ENCODE results near the gene BCDIN3D. TPM values are rescaled to one million over a fixed set of nuclear protein-coding genes. Genes with fewer than 3 reads are reported as not detected.

BCDIN3D gene
- polyA plus RNA-seq, 1 donor from 2014 or later = 7.0 TPM

DNA sequence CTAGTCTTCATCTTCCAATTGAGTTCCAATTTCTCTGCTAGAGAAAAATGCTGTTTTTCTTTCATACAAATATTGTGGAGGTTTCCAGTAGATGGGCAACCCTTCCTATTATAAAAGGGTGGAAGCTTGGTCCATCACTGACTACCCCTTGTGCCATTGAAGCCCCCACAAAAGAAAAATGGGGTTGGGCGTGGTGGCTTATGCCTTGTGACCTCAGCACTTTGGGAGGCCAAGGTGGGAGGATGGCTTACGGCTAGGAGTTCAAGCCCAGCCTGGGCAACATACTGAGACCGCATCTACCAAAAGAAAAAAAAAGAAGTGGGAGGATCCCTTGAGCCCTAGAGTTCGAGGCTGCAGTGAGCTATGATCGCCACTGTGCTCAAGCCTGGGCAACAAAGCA lies 37.5 kb downstream of the BCDIN3D start:
- Mint-ChIP-seq H3K4me3 (no peak overlapping the region), H3K27ac (no peak overlapping the region), H3K27me3 (no peaks in the 10 kb centered on the region), H3K36me3 (peaks cover 3% of the 10 kb centered on the region), H3K9me3 (no peaks in the 10 kb centered on the region), H3K4me1 (peaks cover 0 to 1% (median 0%) of the 10 kb centered on the region in 3 donors)

DNA sequence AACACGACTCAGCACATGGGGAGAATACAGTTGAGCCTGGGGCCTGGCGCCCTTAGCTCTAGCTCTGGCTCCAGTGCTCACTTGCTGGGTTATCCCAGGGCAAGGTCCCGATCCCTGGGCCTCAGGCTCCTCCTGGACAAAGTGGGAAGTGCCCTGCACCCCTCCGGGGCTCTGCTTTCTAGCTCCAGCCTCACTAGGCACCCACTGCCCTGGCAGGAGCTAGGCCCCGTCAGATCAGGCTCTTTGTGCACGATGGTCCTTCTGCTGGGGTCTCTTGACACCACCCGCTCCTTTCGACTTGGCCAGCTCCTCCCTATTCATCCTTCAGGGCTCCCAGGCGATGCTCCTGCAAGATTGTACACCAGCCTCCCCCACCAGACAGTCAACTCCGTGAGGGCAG lies 38.1 kb downstream of the BCDIN3D start:
- no peak overlapping the region for H3K27ac Mint-ChIP-seq

DNA sequence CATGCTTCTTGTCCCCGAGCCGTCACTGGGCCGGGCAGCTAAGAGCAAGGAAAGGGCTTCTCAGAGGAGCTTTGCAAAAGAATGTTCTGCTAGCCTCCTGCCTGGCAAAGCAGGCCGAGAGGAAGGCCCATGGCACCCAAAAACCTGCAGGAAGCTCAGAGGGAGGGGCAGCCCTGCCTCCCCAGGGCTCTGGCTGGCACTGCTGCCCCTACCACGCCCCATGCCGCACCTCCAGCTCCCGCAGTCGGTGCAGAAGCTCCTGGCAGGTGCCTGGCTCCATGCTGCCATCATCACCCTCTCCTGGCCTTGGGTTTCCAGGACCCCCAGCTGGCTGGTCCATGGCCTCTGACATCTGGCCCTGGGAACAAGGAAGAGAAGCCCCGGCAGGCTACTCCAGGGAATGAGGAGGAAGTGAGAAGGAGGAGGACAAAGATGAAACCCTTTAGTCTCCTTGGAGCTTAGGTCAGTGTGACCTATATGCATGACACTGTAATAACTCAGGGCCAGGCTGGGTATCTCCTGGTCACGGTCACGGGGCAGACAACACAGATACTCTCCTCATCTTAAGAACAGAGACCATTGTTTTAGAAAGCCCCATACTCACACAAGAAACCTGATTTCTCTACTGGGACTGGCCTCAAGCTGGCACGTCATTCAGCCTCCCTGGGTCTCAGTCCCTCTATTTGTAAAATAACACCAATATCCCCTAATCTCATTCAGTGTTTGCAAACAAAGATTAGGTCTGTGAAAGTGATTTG lies 39.0 kb downstream of the BCDIN3D start:
- Mint-ChIP-seq H3K27me3 (no peaks in the 10 kb centered on the region), H3K27ac (no peak overlapping the region), H3K4me1 (no peaks in the 10 kb centered on the region), H3K9me3 (no peaks in the 10 kb centered on the region), H3K36me3 (peaks cover 6% of the 10 kb centered on the region), H3K4me3 (no peak overlapping the region)

More for the DNA sequence above, 38.1 kb downstream of the BCDIN3D start:
- Mint-ChIP-seq H3K36me3 (peaks cover 6% of the 10 kb centered on the region), H3K4me3 (no peak overlapping the region), H3K9me3 (no peaks in the 10 kb centered on the region), H3K4me1 (no peaks in the 10 kb centered on the region), H3K27me3 (no peaks in the 10 kb centered on the region)

DNA sequence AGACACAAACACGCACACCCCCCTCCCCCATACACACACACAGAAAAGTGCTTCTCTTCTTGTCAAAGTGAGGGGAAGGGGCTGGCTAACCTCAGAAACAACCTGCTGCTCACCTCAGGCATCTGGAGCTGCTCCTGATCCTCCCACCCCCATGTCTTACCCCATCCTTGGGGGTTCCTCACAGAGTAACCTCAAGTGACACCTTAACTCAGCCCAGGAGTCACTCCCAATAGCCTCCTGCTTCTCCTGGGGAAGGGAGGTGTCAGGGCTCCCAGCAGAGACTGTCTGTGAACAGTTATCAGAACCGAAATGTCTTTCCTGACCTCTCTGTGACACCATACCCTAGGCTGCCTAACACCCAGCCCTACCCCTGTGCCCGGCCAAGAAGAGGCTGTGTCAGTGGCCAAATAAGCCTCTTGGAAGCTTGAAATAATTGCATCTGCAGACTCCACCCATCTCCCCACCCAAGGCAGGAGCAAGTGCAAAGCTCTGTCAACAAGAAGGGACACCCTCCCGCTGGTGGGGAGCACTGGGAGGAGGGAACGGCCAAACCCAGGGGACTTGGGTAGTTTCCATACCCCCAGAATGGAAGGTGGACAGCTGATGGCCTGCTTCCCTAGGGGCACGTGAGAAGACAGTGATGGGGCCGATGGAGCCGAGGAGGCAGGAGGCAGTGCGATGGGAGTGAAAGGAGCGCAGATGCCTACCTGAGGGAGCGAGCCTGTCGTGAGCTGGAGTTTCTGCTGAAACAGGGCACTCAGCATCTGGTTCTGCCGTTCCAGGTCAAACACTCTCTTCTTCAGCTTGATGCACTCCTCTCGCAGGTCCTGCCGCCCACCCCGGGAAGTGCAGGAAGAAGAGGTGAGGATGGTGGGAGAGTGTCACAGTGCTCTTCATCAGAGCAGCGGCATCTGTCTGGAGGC lies 41.5 kb downstream of the BCDIN3D start:
- Mint-ChIP-seq H3K27me3 (no peaks in the 10 kb centered on the region), H3K36me3 (peaks cover 6% of the 10 kb centered on the region), H3K4me1 (no peaks in the 10 kb centered on the region), H3K9me3 (no peaks in the 10 kb centered on the region), H3K4me3 (no peak overlapping the region), H3K27ac (no peak overlapping the region)

DNA sequence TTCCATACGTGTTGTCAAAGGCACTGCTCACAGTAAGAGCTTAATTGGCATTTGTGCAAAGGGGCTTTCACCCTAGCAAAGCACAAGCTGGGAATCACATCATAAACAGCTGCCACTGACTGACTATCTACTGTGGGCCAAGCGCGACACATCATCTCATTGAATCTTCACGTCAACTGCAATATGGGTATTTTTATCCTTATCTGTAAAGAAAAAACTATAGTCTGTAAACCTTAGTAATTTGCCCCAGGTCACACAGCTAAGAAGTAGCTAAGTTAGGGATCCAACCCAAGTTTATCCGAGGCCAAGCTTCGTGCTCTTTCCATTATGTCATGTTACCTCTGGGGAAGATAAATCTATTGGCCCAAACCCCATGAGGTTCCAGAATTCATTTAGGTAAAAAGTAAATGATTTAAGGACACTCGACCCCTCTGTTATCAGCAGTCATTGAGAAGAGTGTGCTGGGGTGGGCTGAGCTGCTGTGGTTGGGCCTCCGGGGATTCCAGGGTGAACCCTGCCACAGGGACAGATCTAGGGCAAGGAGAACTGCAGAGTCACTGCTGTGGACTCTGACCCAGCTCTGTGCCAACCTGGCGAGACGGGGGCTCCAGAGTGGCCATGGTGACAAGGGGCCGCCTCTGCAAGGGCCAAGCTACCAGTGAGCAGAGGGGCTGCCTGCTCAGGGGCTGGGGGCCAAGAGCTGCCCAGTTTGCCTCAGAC lies 42.3 kb downstream of the BCDIN3D start:
- no peak overlapping the region for H3K27ac Mint-ChIP-seq
- H3K4me1 Mint-ChIP-seq = no peaks in the 10 kb centered on the region
- no peaks in the 10 kb centered on the region for H3K27me3 Mint-ChIP-seq
- H3K9me3 Mint-ChIP-seq = no peaks in the 10 kb centered on the region
- H3K4me3 Mint-ChIP-seq = no peak overlapping the region
- H3K36me3 Mint-ChIP-seq = peaks cover 4% of the 10 kb centered on the region

DNA sequence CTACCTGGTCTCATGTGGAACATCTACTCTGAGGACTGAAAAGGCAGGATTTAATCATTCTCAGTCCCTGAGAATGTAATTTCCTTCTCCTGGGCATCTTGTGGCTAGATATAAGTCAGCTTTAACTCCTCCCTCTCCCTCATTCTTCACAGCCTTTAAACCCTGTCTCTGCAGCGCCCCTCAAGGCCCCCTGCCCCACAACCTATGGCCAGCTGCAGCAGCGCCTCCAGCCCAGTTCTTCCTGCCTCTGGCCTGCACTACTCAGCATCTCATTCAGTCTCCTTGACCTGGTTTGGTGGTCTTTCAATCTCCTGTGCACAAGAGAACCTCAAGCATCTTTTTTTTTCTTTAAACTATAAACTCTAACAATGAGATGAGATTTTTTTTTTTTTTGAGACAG lies 44.0 kb downstream of the BCDIN3D start:
- Mint-ChIP-seq H3K4me1 (no peaks in the 10 kb centered on the region), H3K27me3 (no peaks in the 10 kb centered on the region), H3K27ac (no peak overlapping the region)

DNA sequence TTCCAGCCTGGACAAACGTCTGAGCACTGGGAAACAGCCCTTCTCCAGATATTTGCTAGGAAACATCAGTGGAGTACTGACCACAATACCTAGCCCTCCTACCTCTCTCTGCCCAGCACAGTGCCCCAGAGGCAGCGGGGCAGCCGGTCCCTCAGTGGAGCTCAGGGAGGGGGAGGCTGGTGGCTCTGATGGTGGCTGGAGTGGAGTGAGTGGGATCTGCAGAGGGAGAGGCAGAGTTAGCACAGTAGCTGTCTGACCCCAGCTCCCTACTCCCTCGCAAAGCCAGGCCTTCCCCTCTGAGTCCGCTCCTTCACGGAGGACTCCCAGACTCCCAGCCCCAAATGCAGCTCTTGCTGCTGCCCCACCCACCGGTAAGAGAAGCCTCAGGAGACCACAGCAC lies 44.7 kb downstream of the BCDIN3D start:
- Mint-ChIP-seq H3K4me3 (no peak overlapping the region), H3K27ac (no peak overlapping the region), H3K36me3 (peaks cover 4% of the 10 kb centered on the region), H3K27me3 (no peaks in the 10 kb centered on the region), H3K9me3 (no peaks in the 10 kb centered on the region), H3K4me1 (no peaks in the 10 kb centered on the region)

More for the DNA sequence above, 44.0 kb downstream of the BCDIN3D start:
- Mint-ChIP-seq H3K9me3 (no peaks in the 10 kb centered on the region), H3K36me3 (peaks cover 4% of the 10 kb centered on the region), H3K4me3 (no peak overlapping the region)

DNA sequence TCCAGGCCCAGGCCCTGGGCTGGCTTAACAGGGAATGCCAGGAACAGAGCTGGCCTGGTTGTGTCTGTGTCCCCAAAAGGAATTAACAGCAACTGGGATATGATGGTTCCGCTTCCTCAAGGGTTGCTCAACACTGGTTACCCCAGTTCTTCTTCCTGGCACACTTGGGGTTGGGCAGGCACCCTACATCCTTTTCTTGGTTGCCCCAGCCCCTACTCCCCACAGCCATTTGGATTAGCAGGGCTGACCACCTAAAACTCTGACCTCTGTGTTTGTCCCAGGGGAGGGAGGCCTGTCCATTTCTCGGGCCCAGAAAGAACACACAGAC lies 45.5 kb downstream of the BCDIN3D start:
- peaks cover 3% of the 10 kb centered on the region for H3K36me3 Mint-ChIP-seq
- no peak overlapping the region for H3K27ac Mint-ChIP-seq
- H3K27me3 Mint-ChIP-seq = no peaks in the 10 kb centered on the region
- H3K9me3 Mint-ChIP-seq = no peaks in the 10 kb centered on the region
- no peak overlapping the region for H3K4me3 Mint-ChIP-seq
- no peaks in the 10 kb centered on the region for H3K4me1 Mint-ChIP-seq

DNA sequence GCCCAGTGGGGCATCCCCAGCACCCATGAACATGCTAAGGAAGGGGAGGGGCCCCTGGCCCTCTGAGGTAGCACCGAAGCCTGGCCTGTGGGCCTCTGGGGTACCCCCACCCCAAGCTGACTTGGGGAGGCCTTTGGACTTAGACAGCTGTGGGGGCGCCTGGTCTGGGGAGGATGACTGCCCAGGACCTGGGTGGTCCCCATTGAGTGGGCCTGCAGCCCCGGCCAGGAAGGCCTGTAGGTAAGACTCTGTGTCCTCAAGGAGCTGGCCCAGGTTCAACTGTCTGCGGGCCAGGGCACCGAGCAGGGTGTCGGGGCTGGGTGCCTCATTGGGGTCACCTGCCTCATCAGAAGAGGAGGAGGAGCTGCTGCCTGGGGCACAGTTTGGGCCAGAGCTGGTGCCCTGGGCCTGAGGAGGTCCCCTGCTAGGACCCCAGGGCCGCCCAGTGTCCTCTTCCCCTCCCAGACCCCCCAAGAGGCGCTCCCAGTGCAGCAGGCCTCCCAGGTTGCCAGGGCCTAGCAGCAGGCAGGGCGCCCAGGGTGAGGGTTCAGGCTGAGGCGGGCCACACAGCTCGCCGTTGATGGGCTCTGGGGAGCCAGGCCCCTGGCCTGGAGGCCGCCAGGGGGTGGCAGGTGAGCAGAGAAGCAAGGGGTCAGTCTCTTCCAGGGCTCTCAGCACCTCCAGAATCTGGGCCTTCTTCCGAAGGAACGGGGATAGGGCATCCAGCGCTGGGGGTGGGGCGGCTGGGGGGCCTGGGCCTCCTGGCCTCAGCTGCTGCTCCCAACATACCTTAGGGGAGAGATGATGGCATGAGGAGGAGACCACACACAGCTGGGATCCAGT lies 46.1 kb downstream of the BCDIN3D start:
- Mint-ChIP-seq H3K9me3 (no peaks in the 10 kb centered on the region), H3K36me3 (peaks cover 3% of the 10 kb centered on the region), H3K4me3 (no peak overlapping the region), H3K27me3 (no peaks in the 10 kb centered on the region), H3K27ac (no peak overlapping the region), H3K4me1 (no peaks in the 10 kb centered on the region)

DNA sequence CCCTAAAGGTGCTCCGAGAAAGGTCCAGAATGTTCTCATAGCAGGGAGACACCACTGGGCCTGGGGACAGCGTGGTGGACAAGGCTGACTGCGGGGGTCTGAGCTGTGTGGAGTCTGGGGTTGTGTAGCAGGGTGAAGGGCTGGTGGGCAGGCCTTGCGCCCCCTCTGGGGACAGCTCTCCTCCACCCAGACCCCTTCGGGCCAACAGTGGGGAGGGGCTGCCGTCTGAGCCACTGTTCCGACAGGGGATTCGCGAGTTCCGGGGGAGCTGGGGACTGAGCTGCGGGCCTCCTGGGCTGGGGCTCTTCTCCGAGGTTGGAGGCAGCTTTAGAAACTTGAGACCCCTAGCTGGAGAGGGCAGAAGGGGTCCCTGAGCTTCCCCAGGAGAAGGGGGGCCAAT lies 46.8 kb downstream of the BCDIN3D start:
- Mint-ChIP-seq H3K4me3 (no peak overlapping the region), H3K27ac (peak overlapping the region in 1 of 3 donors; percentile 67), H3K36me3 (peaks cover 3% of the 10 kb centered on the region), H3K4me1 (no peaks in the 10 kb centered on the region), H3K9me3 (no peaks in the 10 kb centered on the region), H3K27me3 (no peaks in the 10 kb centered on the region)

DNA sequence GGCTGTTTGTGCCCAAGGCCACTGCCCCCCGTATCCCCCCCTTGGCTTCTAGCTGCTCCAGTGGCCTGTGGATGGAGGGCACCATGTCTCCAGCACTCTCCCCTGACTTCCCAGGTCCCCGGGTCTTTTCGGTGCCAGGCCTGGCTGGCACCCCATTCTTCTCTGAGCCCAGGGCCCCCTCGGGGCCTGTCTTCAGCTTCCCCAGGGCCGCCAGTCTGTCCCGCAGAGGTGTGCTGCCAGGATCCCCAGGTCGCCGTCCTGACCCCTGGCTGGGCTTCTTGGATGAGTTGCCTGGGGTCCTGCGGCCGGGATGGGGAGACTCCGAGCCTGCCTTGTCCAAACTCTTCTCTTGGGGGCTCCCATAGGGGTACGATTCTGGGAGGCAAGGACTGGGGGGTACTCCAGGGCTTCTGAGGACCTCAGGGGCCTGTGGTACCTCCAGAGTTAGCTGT lies 47.2 kb downstream of the BCDIN3D start:
- H3K27me3 Mint-ChIP-seq = no peaks in the 10 kb centered on the region
- no peaks in the 10 kb centered on the region for H3K9me3 Mint-ChIP-seq
- peaks cover 3% of the 10 kb centered on the region for H3K36me3 Mint-ChIP-seq
- no peaks in the 10 kb centered on the region for H3K4me1 Mint-ChIP-seq
- H3K27ac Mint-ChIP-seq = peak overlapping the region in 1 of 3 donors; percentile 67
- H3K4me3 Mint-ChIP-seq = no peak overlapping the region

DNA sequence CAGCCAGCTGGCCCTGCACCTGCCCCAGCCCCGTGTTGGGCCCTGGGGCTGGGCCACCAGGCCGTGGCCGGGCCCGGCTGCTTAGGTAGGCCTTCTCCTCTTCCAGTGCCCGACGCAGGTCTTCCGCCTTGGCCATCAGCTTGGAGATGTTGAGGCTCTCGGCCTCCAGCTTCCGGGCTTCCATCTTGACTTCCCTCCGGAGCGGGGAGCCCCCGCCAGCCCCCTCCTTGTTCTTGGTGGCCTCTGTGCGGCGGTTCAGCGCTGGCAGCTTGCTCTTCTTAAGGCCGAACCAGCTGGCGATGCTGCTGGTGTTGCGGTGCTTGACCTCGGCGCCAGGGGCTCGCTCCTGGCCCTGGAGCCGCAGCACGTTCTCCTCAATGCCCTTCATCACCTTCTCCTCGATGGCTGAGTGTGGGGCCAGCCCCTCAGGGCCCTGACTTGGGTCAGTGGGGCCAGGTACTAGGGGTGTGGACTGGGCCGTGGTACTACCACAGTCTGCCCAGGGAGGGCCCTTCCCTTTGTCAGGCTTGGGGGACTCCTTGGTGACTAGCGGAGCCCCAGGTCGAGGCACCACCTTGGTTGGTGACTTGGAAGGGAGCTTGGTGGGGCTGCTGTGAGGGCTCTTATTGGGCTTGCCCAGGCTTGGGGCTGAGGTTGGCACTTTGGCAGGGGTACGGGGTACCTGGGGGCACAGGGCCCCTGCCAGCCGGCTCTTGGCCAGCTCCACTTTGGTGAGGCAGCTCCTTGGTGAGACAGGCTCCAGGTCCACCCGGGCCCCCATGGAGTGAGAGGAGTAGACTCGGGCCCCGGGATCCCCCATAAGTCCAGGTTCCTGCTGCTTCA lies 47.9 kb downstream of the BCDIN3D start:
- Mint-ChIP-seq H3K27me3 (no peaks in the 10 kb centered on the region), H3K36me3 (peaks cover under 1% of the 10 kb centered on the region), H3K4me3 (no peak overlapping the region)

DNA sequence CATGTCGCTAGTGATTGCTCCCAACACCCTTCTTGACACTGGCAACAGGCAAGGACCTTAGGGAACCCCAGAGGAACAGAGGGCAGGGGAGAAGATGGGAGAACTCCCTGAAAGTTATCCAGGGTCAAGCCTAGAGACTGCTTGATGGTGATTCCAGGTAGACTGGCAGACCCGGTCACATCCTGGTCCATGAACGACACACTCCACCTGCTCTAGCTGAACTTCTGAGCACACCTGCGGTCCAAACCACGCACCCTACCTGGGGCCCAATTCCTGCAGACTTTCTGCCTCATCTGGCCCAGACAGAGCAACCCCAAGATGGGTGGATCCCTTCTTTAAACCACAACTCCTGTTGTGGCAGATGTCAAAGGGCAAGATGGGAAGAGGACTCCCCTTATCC lies 48.9 kb downstream of the BCDIN3D start:
- Mint-ChIP-seq H3K36me3 (no peaks in the 10 kb centered on the region), H3K4me3 (no peak overlapping the region), H3K27me3 (no peaks in the 10 kb centered on the region), H3K4me1 (no peaks in the 10 kb centered on the region), H3K9me3 (no peaks in the 10 kb centered on the region), H3K27ac (no peak overlapping the region)

More for the DNA sequence above, 47.9 kb downstream of the BCDIN3D start:
- H3K4me1 Mint-ChIP-seq = no peaks in the 10 kb centered on the region
- no peaks in the 10 kb centered on the region for H3K9me3 Mint-ChIP-seq
- H3K27ac Mint-ChIP-seq = no peak overlapping the region

DNA sequence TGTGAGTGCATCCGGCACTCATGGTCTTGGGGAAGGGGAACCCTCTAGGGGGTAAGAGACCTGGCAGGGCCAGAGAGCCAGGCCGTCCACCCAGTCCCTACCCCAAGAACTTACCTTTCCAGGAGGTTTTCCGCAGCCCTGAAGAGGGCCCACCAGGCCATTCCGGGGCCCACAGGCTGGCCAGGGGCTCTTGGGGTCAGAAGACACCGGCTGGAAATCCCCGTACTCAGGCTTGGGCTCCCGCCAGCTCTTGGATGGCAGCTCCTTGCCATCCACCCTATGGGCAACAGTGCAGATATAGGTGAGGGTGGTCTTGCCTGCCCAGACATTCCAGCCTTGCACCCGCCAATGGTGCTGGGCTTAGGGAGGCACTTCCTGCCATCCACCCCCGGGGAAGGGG lies 49.3 kb downstream of the BCDIN3D start:
- Mint-ChIP-seq H3K27me3 (no peaks in the 10 kb centered on the region), H3K9me3 (no peaks in the 10 kb centered on the region), H3K4me3 (no peak overlapping the region), H3K36me3 (no peaks in the 10 kb centered on the region), H3K4me1 (no peaks in the 10 kb centered on the region), H3K27ac (no peak overlapping the region)

All from IgD-negative memory B cell (primary cell).